ENCODE data around the gene KCNAB2.

KCNAB2 gene

GRCh38 chr1:6108476-6108875 lies 62.8 kb downstream of the KCNAB2 start:
- Histone ChIP-seq H3K79me2 (ENCODE audit: control insufficient read depth, low read length) (no peaks in the 10 kb centered on the region), H3K9me2 (replicated peaks; ENCODE audit: control insufficient read depth, low read length) (no peaks in the 10 kb centered on the region), H3K36me3 (ENCODE audit: control insufficient read depth, low read length) (no peaks in the 10 kb centered on the region), H3K27ac (ENCODE audit: low read depth, low read length) (no peak overlapping the region), H3F3A (ENCODE audit: control insufficient read depth, insufficient read depth) (no peaks in the 10 kb centered on the region), H3K4me2 (ENCODE audit: low read length) (no peak overlapping the region), H3K4me1 (ENCODE audit: control insufficient read depth, low read length) (no peaks in the 10 kb centered on the region), H3K9me3 (ENCODE audit: control insufficient read depth, insufficient read depth, low read length) (no peaks in the 10 kb centered on the region), H3K27me3 (ENCODE audit: control insufficient read depth, low read length) (no peaks in the 10 kb centered on the region), H3K4me3 (ENCODE audit: low read length) (no peak overlapping the region), H4K20me1 (ENCODE audit: control insufficient read depth, insufficient read depth, low read depth, low read length) (no peaks in the 10 kb centered on the region)
- TF ChIP-seq CTCF (IDR thresholded peaks at IDR 0.05; ENCODE audit: low read depth, low read length, poor library complexity, severe bottlenecking) (no peak), EZH2phosphoT487 (IDR thresholded peaks at IDR 0.05; ENCODE audit: borderline replicate concordance, low read length) (no peak)

GRCh38 chr1:6108937-6109614 lies 63.4 kb downstream of the KCNAB2 start:
- Histone ChIP-seq H4K20me1 (ENCODE audit: control insufficient read depth, insufficient read depth, low read depth, low read length) (no peaks in the 10 kb centered on the region), H3K4me2 (ENCODE audit: low read length) (no peak overlapping the region), H3K79me2 (ENCODE audit: control insufficient read depth, low read length) (no peaks in the 10 kb centered on the region), H3K9me2 (replicated peaks; ENCODE audit: control insufficient read depth, low read length) (no peaks in the 10 kb centered on the region), H3K4me1 (ENCODE audit: control insufficient read depth, low read length) (no peaks in the 10 kb centered on the region), H3K36me3 (ENCODE audit: control insufficient read depth, low read length) (no peaks in the 10 kb centered on the region), H3K4me3 (ENCODE audit: low read length) (no peak overlapping the region), H3K9me3 (ENCODE audit: control insufficient read depth, insufficient read depth, low read length) (no peaks in the 10 kb centered on the region), H3K27ac (ENCODE audit: low read depth, low read length) (no peak overlapping the region), H3K27me3 (ENCODE audit: control insufficient read depth, low read length) (no peaks in the 10 kb centered on the region), H3F3A (ENCODE audit: control insufficient read depth, insufficient read depth) (no peaks in the 10 kb centered on the region)
- no peak for TF ChIP-seq EZH2phosphoT487 (IDR thresholded peaks at IDR 0.05; ENCODE audit: borderline replicate concordance, low read length)
- peak; percentile 54 for TF ChIP-seq CTCF (IDR thresholded peaks at IDR 0.05; ENCODE audit: low read depth, low read length, poor library complexity, severe bottlenecking)

GRCh38 chr1:6109688-6110087 lies 64.0 kb downstream of the KCNAB2 start:
- no peaks in the 10 kb centered on the region for H3K4me1 ChIP-seq (ENCODE audit: control insufficient read depth, low read length)
- no peak overlapping the region for H3K4me3 ChIP-seq (ENCODE audit: low read length)
- H3K4me2 ChIP-seq (ENCODE audit: low read length), result no peak overlapping the region
- H4K20me1 ChIP-seq (ENCODE audit: control insufficient read depth, insufficient read depth, low read depth, low read length), result no peaks in the 10 kb centered on the region
- no peak overlapping the region for H3K27ac ChIP-seq (ENCODE audit: low read depth, low read length)
- H3K9me2 ChIP-seq (replicated peaks; ENCODE audit: control insufficient read depth, low read length), result no peaks in the 10 kb centered on the region
- H3K36me3 ChIP-seq (ENCODE audit: control insufficient read depth, low read length), result no peaks in the 10 kb centered on the region
- H3K79me2 ChIP-seq (ENCODE audit: control insufficient read depth, low read length), result no peaks in the 10 kb centered on the region
- no peaks in the 10 kb centered on the region for H3K9me3 ChIP-seq (ENCODE audit: control insufficient read depth, insufficient read depth, low read length)
- H3K27me3 ChIP-seq (ENCODE audit: control insufficient read depth, low read length), result no peaks in the 10 kb centered on the region
- H3F3A ChIP-seq (ENCODE audit: control insufficient read depth, insufficient read depth), result no peaks in the 10 kb centered on the region
- TF ChIP-seq CTCF (IDR thresholded peaks at IDR 0.05; ENCODE audit: low read depth, low read length, poor library complexity, severe bottlenecking), result no peak
- TF ChIP-seq EZH2phosphoT487 (IDR thresholded peaks at IDR 0.05; ENCODE audit: borderline replicate concordance, low read length), result no peak
